CD4-positive, alpha-beta T cell treated with Interferon alpha-2 for 1 hour (primary cell): ENCODE results near the gene CBARP.
"Not testable (repeated sequence)": the region's sequence is repeated elsewhere in the genome, so short reads cannot be mapped to it uniquely, and the experiment has no call there.

Experiments
- DNase-seq, 2 donors: peaks; one replicate each; pipeline ENCODE4 v3.0.0-alpha.2; 2020 to 2022

Gene CBARP

GRCh38 chr19:1225440-1226226, 12.2 kb downstream of the CBARP start:
- DNase-seq, result no peak

- no peak for DNase-seq
Observed at GRCh38 chr19:1224847-1225246, 13.0 kb downstream of the CBARP start.

GRCh38 chr19:1224047-1224825, 13.6 kb downstream of the CBARP start:
- DNase-seq, result no peak

- peak in 1 of 2 donors; percentile 31 for DNase-seq
Observed at GRCh38 chr19:1223018-1223855, 14.6 kb downstream of the CBARP start.

- no peak for DNase-seq
Observed at GRCh38 chr19:1222394-1222793, 15.4 kb downstream of the CBARP start.

GRCh38 chr19:1221904-1222255, 15.9 kb downstream of the CBARP start:
- DNase-seq, result no peak

GRCh38 chr19:1220976-1221903, 16.6 kb downstream of the CBARP start:
- DNase-seq, result no peak

GRCh38 chr19:1220477-1220930, 17.3 kb downstream of the CBARP start:
- no peak for DNase-seq

- no peak for DNase-seq
Observed at GRCh38 chr19:1219786-1220476, 17.9 kb downstream of the CBARP start.

- no peak for DNase-seq
Observed at GRCh38 chr19:1218751-1219567, 18.8 kb downstream of the CBARP start.

GRCh38 chr19:1217366-1217765, 20.4 kb downstream of the CBARP start:
- no peak for DNase-seq

GRCh38 chr19:1216756-1217155, 21.0 kb downstream of the CBARP start:
- no peak for DNase-seq

GRCh38 chr19:1214862-1215731, 22.7 kb downstream of the CBARP start:
- no peak for DNase-seq

- DNase-seq, result no peak
Observed at GRCh38 chr19:1214299-1214861, 23.4 kb downstream of the CBARP start.

- DNase-seq, result peak; percentile 82 to 84
Observed at GRCh38 chr19:1213391-1214286, 24.2 kb downstream of the CBARP start.

- no peak for DNase-seq
Observed at GRCh38 chr19:1211494-1212234, 26.1 kb downstream of the CBARP start.

- DNase-seq, result no peak
Observed at GRCh38 chr19:1210227-1210538, 27.6 kb downstream of the CBARP start.

GRCh38 chr19:1208830-1209229, 29.0 kb downstream of the CBARP start:
- DNase-seq, result not testable (repeated sequence)
